GM18867 (cell line): ENCODE measurements around the gene KLHDC4.
"Not testable (repeated sequence)": the region's sequence is repeated elsewhere in the genome, so short reads cannot be mapped to it uniquely, and the experiment has no call there.

Experiments
- ATAC-seq: cut with Tn5 transposase; IDR thresholded peaks from one replicate; pipeline ENCODE4 v1.9.1; 2021; ENCODE audit warnings: mild to moderate bottlenecking, moderate library complexity; ENCODE audit not compliant: unreplicated experiment

The KLHDC4 gene

DNA sequence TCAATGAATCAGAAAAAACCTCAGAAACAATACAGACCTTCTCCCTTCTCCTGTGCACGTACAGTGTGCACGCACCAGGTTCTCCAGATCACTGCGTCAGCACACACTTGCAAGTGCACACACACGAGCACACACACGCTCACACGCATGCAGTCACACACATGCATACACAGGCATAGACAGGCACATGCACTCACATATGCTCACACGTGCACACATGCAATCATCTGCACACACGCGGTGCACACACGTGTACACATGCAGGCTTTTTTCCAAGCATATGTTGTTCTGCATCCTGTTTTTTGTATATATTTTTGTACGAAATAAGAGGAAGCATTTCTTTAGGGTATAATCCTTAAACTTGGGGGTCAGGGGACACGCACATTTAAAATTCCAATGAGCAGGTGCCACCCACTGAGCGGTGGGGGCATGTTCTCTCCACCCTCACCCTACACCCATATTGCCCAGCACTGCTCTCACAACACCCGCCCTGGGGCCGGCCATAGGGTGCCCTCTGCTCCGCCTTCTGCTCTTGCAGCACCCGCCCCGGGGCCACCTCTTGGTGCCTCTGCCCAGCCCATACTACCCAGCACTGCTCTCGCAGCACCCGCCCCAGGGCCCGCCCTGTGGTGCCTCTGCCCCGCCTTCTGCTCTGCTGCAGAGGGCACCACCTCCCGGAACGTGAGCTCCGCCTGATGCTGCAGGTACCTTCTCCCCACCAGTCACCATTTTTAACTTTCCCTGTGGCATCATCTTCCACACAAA, 20.9 kb downstream of the KLHDC4 start:
- ATAC-seq = no peak

DNA sequence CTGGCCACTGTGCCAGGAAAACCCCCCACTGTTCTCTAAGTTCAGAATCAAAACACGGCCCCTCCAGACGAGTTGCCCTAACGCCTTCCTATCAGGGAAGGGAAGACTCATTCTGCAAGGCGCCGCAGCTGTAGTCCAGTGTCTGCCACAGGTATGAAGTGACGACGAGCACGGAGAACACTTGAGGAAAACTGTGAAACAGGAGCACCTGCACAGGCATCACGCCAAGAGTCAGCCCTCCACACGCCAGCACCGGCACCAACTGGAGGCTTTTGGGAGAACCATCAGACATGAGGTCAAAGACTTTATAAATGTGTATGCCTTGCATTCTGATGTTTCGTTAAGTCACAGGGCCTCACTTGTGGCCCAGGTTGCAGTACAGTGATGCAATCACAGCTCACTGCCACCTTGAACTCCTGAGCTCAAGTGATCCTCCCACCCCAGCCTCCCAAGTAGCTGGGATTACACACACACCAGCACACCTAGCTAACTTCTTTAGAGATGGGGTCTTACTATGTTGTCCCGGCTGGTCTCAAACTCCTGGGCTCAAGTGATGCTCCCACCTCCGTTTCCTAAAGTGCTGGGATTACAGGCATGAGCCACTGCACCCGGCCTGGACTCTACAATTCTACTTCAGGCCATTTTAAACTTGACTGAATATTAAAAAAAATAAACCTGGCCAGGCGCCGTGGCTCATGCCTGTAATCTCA, 22.9 kb downstream of the KLHDC4 start:
- no peak for ATAC-seq

DNA sequence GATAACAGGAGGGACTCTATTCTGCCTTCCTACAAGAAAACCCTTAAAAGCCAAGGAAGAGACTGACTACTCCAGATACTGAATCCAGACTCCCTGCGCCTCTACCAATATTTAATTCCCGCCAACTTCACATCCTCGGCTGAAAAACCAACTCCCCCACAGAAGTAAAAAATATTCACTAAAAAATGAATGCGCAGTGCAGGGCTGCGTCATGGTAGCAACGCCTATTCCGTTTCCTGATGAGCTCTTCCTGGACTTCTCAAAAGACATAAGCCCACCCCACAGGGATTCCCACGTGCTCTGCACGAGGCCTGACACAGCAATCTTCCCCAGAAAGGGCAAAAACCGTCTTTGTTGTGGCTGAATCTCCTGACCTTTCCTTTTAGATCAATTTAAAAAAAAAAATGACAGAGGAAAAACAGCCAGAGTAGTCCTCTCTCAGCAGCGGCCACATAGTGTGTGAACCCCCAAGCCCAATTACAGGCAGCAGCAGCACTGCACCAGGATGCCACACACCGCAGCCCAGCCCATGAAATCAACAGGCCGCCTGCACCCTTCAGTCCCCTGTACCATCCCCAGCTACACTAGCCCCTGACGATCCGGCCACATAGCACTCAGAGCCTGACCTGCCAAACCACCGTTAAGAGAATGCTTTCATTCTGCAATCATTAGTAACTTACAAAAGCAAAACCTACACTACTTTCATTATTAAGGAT, 23.9 kb downstream of the KLHDC4 start:
- no peak for ATAC-seq

DNA sequence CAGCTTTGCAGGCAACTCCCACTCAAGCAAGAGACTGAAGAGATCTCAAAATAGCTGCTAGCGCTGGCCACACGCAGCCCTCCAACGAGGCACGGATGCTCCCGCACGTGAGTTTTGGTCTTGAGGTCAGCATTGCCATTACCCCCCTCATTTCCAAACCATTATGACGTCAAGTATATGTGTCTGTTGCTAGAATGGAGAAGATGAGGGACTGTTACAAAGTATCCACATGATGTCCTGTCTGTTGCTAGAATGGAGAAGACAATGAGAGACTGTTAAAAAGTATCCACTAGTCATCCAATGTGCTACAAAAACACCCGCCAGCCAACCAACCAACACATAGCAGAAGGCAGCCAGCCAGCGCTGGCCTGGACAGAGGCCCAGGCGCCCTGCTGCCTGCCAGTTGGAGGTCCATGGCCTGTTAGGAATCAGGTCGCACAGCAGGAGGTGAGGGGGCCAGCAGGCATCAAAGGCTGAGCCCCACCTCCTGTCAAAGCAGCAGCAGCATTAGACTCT, 24.8 kb downstream of the KLHDC4 start:
- ATAC-seq = no peak

DNA sequence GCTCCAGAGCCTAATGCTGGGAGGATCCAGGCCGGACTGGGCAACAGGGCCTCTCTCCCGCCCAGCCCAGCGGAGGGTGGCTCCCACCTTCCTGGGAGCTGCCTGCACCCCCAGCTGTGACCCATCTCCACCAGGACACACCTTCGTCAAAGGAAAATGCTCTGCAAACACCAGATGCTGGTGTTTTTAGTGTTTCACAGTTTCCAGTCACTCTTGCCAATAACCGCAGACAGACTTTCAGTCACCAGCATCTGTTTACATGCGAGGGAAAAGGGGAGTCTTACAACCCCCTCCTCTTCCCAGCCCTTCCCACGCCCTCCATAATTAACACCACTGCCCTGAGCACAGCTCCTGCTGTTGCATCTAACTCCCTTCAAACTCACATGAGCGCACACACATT, 25.3 kb downstream of the KLHDC4 start:
- no peak for ATAC-seq

DNA sequence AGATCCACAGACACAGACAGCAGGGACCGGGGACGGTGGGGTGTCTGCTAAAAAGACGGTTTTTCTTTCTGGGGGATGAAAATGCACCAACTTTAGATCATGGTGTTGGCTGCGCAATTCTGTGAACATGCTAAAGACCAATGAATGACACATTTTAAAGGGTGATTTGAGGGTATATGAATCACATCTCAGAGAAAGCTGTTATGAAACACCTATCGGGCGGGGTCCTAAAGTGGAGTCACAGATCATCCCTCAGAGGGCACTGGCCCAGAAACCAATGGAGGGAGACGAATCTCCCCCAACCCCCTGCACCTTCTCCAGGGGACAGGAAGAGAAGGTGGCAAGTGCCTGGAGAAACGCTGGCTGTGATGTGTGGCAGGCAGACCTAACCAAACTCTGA, 26.0 kb downstream of the KLHDC4 start:
- ATAC-seq = no peak

DNA sequence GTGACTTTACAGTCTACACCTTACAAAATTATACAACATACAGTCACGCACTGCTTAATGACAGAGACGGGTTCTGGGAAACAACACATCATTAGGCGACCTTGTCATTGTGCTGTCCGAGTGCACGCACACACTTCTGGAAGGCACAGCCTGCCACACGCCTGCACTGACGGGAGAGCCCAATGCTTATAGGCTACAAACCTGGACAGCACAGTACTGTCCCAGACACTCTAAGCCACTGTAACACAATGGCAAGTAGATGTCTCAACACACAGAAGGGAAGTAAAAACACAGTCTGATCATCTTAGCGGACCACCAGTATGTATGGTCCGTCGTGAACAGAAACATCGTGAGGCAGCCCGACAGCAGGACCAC, 29.8 kb downstream of the KLHDC4 start:
- no peak for ATAC-seq

DNA sequence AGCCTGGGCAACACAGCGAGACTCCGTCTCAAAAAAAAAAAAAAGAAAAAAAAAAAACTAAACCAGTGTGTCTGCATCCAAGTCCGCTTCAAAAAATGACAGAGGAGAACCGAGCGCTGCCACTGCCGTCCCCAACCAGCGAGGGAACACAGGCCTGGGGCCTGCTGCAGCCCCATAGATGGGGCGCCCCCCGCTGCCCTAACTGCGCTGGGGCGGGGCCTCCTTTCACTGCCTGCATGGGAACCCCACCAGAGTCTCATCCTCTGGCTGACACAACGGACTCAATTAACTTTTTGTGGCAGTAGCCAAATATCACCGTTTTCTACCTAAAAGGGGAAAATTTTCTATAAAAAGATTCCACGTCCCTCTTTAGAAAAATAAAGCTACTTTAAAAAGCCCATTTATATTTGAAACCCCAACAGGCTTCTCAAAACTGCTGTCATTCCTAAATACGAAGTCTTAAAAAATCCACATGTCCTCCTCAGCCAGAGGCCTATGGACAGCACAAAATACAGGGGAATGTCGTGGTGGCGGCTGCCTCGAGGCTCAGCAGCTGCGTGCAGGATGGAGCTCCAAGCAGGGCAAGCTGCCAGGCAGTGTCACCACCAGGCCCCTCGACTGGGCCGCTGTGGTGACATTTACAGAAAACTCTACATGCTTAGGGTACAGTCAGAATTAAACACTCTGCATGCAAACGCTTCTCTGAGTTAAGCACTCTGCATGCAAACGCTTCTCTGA, 30.3 kb downstream of the KLHDC4 start:
- no peak for ATAC-seq

DNA sequence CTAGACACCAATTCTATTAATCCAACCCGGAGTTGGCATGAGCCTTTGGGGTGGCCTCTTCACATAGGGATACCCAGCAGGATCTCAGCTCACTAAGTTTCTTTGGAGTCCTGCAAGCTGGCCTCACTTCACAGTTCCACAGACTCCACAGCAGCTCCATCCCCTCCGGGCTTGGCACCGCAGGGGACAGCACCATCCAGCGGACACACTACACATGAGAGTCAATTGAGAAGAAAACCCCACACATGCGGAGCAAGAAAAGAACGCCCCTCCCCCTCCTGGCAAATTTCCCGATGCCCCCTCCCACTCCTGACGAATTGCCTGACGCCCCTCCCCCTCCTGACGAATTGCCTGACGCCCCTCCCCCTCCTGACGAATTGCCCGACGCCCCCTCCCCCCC, 31.1 kb downstream of the KLHDC4 start:
- no peak for ATAC-seq

DNA sequence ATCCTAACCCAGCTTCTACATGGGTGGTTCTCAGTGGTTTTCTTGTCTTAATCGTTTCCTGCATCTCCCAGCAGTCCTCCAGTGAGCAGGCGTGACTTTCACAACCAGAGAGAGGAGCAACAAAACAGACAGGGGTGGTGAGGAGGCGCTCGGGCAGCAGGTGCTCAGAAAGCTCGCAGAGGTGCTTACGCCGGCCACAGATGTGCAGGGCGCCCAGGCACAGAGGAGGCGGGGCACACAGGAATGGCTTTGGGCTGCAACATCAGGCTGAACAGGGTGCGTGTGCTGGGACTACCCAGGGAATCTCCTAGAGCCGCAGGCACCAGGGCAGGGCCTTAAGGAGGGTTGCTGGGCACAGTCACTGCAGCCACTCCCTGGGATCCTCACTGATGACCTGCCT, 32.6 kb downstream of the KLHDC4 start:
- ATAC-seq = no peak

DNA sequence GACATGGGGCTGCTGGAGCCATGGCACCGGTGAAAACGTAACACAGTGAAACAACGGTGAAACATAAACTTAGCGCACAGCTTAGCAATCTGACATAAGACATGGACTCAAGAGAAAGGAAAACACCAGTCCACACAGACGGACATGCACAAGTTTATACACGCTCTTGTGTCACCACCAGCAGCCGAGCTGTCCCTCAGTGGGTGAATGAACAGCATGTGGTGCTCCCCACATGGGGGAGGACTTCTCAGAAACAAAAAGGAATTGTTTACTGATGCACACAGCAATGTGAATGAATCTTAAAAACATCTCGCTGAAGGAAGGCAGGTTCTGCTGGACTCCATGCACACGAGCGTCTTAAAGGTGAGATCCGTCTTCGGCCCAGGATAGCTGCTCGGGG, 34.2 kb downstream of the KLHDC4 start:
- ATAC-seq = no peak

DNA sequence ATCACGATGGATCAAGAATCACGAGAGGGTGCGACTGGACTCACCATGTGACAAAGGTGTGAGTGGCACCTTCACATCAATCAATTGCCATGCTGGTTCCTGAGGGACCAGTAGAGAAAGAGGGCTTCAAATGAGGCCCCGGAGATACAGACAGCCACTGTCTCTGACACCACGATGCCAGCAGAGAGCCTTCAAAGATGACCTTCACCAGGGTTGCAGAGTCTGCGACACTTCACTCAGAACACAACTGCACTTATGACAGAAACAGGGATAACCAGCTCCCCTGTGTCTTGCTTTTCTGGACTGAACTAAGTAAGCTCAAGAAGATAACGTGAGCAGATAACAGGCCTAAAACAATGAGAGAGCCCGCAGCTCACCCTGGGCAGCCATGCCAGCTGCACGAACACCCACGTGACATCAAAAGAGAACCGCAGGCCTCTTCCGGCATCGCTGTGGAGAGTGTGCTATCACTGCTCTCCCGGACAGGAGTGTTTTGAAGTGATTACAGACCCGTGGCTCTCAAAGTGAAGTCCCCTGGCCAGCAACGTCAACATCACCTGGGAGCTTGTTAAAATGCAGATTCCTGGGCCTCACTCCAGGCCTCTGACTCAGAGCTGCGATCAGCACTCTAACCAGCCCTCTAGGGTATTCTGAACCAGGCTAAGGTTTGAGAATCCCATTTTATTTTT, 36.4 kb downstream of the KLHDC4 start:
- ATAC-seq = no peak

DNA sequence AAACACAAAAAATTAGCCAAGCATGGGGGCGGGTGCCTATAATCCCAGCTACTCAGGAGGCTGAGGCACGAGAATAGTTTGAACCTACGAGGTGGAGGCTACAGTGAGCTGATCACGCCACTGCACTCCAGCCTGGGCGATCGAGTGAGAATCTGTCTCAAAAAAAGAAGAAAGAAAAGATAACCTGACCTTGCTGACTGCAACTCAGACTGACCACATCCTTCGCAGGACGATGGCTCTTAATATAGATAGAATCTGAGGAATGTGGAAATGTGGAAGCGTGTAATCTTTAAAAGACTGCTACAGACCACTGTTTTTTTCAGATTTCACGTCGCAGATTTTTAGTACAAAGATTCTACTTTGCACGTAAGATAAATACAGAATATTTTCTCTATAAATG, 37.8 kb downstream of the KLHDC4 start:
- ATAC-seq = no peak

DNA sequence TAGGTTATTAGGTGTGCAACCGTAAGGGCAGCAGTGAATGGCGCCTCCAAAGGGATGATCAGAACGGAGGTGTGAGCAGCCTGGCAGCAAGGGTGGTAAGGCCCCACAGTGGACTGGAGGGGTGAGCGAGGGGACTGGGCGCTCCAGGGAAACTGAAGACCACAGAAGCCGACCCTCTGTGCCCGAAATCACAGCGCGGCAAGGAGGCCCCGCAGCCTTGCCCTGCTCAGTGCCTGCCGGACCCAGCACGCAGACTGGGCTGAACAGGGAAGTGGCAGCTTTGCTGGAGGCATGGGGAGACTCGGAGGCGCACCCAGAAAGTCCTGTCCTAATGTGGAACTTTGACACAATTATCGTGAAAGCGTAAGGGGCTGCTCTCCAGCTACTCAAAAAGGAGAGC, 38.4 kb downstream of the KLHDC4 start:
- no peak for ATAC-seq

DNA sequence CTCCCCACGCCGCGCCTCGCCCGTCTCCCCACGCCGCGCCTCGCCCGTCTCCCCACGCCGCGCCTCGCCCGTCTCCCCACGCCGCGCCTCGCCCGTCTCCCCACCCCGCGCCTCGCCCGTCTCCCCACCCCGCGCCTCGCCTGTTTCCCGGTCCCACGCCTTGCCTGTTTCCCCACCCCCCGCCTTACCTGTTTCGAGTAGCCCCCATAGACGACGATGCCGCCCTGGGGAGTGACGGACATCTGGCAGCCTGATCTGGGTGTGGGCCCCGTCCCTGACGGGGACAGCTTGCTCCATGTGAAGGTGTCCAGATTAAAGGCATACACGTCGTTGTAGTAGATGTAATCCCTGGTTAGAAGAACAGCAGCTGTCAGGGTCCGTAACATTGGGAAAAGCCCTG, 39.2 kb downstream of the KLHDC4 start:
- ATAC-seq = not testable (repeated sequence)

DNA sequence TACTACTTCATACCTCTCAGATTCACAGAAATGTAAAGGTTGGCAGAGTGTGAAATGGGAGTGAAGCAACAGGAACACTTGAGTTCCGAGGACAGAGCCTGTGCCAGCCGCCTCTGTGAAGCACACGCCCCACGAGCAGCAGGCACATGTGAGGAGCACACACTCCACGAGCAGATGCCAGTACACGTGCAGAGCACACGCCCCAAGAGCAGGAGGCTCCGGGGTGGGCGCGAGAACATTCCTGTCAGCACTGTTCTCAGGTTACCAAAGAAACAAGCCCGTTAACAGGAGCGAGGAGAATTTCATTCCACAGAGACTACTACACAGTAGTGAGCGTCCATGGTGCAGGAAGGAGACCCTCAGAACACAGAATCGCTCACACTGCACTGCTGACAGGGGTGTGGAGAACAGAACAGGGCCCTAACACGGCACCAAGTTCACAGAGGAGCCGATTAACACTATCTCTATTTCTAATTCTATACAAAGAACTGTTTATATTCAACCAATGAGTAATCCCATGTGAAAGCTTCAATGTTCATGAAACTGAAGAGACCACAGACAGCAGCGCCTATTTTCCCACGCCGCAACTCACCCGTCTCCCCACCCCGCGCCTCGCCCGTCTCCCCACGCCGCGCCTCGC, 40.1 kb downstream of the KLHDC4 start:
- ATAC-seq = no peak

DNA sequence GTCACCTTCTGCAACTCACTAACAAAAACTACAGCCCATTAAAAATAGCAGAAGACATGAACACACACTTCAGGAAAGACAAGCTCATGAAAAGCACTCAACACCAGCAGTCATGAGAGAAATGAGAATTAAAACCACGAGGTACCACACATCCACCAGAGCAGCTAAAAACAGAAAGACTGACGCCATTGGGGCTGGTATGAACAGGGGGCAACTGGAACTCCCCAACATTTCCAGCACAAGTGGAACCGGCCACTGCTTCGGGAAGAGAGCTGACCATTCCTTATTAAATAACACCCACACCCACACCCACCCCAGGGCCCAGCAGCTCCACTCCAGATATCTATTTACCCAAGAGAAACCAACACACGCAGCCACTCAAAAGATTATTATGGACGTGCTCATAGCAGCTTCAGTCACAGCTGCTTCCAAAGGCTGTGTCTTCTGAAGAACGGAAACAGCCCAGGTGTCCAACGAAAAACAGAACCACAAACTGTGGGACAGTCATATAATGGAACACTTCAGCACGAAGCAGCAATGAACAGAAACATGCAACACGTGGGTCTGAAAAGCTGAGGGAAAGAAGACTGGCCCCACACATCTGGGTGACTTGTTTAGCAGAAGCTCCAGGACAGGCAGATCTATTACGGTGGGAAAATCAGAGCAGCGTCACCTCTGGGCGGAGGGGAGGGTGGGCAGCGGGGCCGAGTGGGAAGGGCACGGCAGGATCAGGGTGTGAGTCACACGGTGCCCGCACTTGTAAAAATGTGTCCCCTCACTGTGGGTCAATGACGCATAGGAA, 41.1 kb downstream of the KLHDC4 start:
- ATAC-seq = peak; percentile 55

DNA sequence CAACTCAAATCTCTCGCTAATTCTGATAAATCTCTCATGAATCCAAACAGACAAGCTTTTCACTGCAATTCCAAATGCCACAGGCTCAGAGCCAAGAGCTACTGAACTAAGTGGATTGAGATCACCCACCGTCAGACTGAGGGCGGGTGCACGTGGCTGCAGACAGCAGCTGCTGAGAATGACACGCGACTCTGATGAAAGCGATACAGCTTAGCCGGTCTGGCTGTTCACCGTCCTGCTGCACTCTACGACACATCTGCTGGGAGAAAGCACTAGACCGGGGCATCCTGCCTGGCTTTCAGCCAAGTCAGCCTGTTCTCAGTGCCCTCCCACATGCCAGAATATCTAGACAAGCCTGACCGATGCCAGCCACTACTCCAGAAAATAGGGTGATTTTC, 42.6 kb downstream of the KLHDC4 start:
- no peak for ATAC-seq

DNA sequence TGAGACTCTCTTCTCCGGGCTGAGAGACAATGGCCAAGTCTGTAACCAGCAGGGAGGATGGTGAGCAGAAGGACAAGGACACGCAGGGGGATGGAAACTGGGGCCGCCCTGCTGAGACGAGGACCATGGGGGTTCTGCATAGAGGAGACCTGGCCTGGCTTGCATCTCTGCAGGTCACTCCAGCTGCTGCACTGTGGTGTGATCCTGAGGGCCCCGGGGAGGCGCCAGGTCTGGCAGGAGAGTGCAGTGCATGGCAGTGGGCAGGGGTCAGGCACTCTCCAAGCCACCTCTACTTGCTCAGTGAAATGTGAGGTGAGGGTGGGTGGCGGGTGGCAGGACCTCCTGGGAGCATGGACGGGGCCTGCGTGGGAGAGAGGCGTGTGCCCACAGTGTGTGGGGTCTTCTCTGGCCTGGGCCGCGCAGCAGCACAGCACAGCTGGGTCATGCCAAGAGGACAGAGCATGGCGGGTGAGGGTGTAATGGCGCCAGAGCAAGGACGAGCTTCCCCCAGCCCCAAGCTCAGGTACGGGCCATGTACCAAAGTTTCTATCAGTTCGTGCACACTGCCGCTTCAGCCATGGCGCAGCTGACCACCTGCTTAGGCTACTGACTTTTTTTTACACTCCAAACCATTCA, 43.1 kb downstream of the KLHDC4 start:
- no peak for ATAC-seq
